HG03196 (cell line): ENCODE measurements around the gene SNX14.
"Not testable (repeated sequence)": the region's sequence is repeated elsewhere in the genome, so short reads cannot be mapped to it uniquely, and the experiment has no call there.

ENCODE experiments used
- ATAC-seq: cut with Tn5 transposase; IDR thresholded peaks from one replicate; pipeline ENCODE4 v1.9.1; 2021; ENCODE audit not compliant: unreplicated experiment

The SNX14 gene, protein sequence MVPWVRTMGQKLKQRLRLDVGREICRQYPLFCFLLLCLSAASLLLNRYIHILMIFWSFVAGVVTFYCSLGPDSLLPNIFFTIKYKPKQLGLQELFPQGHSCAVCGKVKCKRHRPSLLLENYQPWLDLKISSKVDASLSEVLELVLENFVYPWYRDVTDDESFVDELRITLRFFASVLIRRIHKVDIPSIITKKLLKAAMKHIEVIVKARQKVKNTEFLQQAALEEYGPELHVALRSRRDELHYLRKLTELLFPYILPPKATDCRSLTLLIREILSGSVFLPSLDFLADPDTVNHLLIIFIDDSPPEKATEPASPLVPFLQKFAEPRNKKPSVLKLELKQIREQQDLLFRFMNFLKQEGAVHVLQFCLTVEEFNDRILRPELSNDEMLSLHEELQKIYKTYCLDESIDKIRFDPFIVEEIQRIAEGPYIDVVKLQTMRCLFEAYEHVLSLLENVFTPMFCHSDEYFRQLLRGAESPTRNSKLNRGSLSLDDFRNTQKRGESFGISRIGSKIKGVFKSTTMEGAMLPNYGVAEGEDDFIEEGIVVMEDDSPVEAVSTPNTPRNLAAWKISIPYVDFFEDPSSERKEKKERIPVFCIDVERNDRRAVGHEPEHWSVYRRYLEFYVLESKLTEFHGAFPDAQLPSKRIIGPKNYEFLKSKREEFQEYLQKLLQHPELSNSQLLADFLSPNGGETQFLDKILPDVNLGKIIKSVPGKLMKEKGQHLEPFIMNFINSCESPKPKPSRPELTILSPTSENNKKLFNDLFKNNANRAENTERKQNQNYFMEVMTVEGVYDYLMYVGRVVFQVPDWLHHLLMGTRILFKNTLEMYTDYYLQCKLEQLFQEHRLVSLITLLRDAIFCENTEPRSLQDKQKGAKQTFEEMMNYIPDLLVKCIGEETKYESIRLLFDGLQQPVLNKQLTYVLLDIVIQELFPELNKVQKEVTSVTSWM

DNA sequence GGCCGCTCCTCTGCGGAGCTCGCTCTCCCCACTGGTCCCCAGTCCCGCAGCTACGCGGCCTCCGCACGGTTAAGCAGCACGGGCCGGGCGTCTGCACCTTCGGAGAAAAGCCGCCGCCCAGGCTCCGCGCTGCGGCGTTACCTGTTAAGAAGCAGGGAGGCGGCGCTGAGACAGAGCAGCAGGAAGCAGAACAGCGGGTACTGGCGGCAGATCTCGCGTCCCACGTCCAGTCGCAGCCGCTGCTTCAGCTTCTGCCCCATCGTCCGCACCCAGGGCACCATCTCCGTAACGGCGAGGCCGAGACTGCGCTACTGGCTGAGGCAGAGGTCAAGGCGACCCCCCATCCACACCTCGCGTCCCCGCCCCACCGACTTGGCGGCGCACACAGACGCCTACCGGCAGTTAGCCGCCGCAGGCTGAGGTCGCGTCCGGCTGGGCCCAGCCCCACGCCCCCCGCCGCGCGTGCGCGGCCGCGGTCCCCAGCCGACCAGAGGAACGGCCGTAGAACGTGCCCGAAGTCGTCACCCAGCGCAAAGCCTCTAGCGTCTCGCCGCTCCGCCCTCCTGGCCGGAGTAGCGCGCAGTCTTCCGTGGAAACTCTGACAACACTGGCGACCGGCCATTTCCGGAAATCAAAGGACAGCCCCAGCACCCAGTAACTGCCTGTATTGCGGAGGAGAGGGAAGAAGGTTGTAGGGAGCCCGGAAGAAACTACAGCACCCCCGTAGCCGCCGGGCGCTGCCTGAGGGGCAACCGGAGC is at the start of gene SNX14:
Gene SNX14 (minus strand): TSS at position 421 of the 759 bp plus-strand sequence. CDS start 140 bp downstream, at position 281.
- peak; percentile 93 for ATAC-seq

DNA sequence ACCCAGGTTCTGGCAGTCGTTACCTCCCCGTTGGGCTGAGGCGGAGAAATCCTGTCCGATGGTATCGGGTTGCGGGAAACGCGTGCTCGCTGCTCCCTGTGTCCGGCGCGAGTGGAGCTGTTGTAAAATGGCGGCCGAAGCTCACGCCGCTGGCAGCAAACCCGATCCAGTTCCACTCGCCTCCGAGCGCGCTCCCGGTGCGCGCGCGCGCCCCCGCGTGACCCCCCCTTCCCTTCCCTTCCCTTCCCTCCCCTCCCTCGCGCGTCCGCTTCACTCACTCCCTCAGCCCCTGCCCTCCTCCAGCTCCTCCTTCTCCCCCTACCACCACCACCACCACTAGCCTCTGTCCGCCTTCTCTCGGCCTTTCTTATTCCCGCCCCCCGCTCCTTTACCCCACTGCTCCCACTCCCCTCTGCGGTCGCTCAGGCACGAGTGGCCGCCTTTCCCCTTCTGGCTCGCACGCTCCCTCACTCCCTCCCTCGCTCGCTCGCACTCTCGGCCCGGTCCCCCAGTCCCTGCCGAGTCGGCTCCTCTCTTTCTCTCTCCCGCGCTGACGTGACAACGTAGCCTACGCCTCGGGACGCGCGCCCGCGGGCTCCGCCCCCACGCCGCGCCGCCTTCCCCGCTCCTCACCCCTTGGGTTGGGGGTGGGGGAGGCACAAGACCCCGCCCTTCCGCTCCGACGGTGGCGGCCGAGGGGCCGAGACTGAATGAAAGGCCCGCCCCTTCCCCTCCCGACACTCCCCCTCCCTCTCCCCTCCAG is 49.3 kb upstream of the SNX14 start, which contains the start of gene SYNCRIP:
Gene SYNCRIP (minus strand): TSS at position 113 of the 763 bp plus-strand sequence. CDS start 1,447 bp downstream, outside the sequence.
- ATAC-seq = peak; percentile 75

DNA sequence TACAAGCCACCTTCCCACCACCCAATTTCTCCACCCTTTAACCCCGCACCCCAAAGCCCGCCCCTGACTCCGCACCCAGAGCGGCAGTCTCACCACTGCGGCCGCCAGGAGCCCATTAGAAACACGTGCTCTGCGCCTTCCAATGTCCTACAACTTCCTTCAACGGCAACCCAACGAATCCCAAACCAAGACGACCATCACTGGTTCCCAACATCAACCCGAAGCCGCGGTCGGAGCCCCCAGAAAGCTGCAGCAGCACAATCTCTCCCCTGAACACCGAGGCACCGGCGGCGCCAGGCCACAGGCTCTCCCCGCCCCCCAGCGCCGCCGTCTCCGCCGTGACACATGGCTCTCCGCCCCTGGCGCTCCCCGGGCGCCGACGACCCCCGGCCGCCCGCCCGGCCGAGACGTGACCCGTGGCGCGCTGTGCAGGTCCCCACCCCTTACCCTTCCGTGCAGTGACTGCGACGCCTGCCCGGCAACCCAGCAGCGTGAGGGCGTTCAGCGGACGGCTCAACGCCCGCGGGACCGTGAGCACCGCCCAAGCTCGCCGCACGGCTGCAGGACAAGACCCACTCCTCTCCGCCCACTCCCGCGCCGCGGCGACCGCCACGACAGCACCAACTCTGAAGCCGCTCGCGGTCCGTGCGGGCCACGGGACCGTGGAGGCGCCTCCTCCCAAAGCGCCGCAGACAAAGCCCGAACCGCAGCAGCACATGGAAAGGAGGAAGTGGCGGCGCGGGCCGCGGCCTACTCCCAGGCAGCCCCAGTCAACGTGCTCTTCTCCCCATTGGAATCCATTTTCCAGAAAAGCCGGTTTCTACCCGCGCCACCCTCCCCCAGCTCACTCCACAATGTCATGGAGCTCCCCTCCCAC is 48.5 kb upstream of the SNX14 start:
- ATAC-seq = no peak

DNA sequence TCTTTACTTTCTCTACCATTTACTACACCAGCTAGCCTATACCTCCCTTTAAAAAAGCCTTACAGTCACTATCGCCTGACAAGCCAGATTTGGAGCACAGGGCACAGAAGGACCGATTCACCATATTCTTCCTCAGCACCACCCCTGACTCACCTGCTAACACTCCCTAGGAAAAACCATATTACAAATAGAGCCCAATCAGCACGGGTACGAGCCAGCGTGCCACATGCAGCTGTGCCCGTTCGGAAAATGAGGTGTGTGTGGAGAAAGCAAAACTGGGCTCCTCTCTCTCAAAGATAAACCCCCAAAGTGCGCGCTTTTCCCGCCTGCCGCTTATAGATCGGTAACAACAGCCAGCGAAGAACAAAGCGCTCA is 47.9 kb upstream of the SNX14 start:
- ATAC-seq = no peak

DNA sequence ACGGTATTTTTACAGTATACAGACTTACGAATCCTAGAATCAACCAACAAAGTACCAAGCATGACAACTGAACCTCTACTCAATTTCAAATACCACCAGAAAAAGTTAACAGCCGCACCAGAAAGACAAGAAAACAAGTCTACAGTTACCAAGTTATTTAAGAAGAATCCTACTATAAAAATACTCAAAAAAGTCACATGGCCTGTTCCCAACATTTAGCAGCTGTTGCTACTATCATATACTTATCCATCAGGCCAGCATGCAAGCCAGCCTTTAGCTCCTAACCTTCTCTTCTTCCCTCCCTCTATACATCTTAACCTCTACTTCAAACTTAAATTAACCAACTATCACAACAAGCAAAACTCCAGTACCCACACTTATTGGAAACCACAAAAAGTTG is 47.2 kb upstream of the SNX14 start:
- ATAC-seq = no peak

DNA sequence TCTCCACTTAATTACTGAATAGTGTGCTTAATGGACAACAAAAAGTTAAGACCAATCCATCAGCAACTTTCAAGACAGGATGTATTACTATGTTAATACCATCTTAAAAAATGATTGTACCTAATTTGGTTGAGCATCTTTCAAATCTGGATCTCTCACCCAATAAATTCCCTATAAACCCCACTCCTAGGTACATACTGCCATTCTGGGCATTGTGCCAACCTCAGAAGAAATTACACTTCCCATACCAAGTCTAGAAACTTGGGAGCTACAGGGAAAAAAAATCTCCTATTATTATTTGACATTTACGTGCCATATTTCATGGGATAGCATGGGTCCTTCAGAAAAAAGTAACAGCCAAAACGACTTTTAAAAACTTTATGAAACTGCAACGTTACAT is 43.9 kb upstream of the SNX14 start:
- no peak for ATAC-seq

DNA sequence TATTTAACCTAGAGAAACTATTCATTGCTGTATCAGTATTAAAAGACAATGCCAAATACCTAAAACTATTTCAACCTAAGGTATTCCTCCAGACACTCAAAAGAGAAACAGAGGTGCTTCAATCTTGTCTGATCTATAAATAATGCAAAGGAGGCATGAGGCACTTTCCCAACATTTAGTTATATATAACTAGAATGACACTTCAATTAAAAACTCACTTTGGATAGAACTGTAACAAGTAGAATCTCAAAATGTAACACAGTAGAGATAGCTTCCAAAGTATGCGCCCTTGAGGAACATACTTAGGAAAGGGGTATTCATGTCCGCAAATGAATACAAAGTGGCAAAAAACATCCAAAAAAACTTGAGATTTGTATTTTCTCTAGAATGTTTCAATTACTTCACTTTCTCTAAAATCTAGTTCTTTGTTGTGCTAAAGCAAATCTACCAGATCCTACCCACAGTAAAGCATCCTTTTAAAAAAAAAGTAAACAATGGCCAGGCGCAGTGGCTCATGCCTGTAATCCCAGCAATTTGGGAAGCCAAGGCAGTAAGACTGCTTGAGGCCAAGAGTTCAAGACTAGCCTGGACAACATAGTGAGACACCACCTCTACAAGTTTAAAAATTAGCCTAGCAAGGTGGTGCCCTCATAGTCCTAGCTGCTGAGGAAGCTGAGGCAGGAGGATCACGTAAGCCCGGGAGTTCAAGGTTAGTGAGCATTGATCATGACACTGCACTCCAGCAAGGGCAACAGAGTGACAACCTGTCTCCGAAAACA is 38.7 kb upstream of the SNX14 start:
- no peak for ATAC-seq

DNA sequence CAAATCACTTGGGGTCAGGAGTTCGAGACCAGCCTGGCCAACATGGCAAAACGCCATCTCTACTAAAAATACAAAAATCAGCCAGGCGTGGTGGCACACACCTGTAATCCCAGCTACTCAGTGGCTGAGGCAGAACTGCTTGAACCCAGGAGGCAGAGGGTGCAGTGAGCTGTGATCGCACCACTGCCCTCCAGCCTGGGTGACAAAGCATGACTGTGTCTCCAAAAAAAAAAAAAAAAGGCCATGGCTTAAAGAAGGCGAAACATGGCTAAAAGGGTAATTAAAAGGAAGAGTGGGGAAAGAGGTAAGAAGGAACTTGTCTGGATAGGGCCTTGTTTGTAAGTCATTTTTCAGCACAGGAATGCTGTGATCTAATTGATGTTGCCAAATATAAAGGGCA is 37.5 kb upstream of the SNX14 start:
- ATAC-seq = not testable (repeated sequence)

DNA sequence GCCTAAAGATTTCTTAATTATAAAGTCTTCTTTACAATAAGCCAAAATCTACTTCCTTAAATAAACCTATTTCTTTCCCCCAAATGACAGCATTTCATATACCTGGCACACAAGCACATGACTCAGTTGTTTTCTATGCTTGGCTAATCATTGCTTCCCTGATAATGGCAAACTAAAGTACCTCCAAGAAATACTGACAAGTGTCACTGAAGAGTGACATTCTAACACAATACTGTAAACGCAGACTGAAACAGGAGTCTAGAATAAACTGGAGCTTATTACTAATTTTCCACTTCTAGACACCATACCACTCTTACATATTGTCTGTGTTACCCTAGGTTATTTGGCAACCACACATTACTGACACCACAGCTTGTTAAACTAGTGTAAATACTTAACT is 34.7 kb upstream of the SNX14 start:
- no peak for ATAC-seq

DNA sequence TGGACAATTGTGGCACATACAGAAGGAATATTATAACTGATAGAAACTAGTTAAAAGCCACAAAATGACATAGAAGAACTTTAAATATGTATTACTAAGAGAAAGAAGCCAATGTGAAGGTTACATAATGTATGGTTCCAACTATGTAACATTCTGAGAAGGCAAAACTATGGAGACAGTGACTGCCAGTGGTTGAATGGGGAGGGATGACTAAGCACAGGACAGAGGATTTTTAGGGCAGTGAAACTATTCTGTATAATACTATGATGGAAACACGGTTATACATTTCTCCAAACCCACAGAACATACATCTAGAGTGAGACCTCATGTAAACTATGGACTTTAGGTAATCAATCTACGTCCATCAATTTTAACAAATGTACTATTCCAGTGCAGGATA is 26.6 kb upstream of the SNX14 start:
- ATAC-seq = no peak

DNA sequence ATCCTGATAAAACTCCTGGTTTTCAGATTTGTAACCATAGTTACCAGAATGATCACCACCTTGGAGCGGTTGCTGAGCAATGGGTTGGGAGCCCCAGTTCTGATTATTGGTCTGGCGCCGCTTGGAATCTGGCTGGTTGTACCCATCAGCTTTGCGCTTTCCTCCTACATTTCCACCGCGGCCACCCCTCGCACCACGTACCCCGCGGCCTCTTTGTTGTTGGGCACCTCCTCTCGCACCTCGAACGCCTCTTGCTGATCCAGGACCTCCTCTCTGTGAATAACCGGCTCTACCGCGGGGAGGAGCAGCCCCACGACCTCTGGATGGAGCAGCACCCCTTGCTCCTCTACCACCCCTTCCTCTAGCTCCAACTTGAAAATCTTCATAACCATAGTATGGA is 21.1 kb upstream of the SNX14 start:
- no peak for ATAC-seq

DNA sequence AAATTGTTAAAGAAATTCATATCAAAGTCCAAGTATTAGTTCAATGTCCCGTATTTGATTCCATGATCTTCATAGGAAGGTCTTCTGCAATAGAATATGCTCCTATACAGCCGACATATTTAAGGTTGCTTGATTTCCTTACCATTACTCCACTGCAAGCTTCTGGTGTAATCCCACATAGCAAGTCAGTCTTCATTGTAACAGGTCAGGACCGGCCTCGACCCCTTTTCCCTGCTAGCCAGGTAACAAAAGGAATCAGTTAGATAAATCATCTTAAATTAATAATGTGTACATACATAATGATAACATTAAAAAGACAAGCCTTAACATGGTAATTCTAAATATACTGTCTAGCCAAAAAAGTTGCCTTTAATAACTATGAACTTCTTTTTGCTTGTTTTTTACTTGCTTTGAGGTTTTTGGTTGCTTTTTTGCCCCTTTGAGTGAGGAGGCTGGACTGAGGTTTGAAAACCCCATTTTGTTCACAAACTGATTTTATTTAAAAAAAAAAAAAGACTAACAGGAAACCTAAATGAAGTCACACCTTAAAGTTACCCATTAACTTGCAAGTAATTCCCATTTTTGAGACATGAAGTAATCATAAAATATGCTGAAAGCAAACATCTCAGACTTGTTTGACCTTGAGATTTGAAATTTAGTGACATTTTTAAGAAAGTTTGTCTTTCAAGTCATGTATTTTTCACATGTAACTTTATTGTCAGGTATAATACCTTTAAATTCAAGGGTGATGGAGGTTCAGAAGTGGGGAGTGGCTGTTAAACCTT is 19.2 kb upstream of the SNX14 start:
- no peak for ATAC-seq

DNA sequence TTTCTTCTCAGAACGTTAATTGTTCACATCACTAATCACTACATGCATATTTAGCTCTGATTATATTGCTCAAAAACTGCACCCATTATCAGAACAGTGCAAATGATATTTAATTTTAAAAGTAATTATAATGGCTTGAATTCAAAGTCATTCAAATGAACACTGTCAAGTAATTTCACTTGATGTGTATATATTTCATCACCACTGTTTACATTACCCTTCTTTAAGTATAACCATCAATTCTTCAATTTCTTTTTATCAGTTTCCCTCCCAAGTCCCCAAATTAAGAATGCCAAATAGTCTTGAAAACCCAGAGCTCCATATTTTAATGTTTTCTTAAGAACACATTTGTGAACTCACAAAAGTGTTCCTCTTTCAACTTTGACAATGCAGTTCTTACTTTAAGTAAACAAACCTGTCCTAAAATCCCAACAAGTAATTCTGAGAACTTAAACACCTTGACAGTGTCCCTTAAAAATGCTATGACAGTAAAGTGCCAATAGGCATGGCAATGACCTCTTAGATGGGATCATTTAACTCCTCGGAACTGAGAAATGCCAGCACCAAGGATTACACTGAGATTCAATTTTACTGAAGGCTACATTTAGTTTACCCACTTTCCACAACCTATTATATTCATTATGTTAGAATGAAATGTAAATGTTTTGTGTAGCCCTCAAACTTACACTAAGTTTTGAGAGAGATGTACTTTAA is 16.7 kb upstream of the SNX14 start:
- ATAC-seq = no peak

DNA sequence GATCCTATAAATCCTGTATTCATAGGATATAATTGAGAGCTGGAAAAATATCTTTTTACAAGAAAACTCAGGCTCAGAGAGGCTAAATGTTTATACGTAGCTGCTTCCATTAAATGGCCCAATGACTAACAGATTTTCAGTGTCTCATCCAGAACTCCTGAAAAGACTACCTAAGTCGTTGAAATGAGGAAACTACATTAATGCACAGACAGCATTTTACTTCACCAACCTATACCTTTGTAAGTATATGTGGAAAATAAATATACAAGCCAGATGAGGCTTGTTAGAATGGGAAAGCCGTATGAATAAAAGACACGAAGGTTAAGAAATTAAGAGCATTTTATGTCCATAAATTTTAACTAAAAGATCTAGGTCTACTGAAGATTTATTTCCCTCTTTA is 8.4 kb upstream of the SNX14 start:
- no peak for ATAC-seq

DNA sequence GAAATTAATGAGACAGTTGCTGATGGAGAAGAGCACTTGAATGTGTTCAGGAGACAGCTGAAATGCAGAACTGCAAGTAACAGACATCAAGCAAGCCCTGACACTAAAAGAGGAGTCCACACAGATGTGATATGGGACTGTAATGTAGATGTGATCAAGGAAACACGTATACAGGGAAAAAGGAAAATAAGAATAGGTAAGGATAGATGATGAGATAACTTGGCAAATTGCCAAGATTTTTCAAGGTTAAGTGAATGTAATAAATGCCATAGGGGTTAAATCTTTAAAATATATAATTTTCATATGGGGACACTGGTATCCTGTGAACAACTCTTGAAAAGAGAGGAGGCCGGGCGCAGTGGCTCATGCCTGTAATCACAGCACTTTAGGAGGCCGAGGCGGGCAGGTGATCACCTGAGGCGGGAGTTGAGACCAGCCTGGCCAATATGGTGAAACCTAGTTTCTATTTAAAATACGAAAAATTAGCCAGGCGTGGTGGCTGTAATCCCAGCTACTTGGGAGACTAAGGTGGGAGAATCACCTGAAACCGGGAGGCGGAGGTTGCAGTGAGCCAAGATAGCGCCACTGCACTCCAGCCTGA is 7.2 kb upstream of the SNX14 start:
- no peak for ATAC-seq

DNA sequence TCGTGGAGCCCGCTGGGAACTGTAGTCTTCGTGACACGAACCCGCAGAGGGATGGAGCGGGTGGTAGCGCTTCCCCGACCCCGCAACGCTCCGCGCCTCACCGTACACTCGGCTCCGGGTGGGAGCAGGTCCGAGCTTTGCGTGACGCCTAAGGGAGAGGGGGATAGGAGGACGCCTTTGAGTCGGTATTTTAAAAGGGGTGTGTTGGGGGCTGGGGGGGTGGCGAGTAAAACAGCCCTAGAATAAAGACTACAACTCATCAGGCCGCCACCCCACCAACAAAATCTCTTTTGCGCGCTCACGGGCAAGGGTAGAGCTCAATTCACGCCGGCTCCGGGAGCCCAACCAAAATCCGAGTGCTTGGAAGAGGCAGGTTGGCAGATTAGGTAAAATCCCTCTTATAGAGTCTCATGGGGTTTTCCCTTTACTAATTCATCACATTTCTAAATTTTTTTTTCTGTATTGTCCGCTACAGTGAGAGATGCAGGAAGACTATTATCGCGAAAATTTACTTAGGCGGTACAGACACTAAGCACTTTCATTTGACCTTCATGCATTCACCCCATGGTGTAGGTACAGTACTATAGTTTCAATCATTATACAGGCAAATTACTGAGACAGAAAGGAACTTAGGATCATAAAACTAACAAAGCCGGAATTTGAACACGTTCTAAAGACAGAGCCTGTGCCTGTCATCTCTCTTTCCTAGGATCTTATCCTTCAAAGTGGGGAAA is 706 bp upstream of the SNX14 start:
- peak; percentile 4 for ATAC-seq
